Omental fat pad (tissue), 4 donors: ENCODE measurements around the gene CLDN3. TPM values are rescaled to one million over a fixed set of nuclear protein-coding genes. Genes with fewer than 3 reads are reported as not detected.

Experiments
- ATAC-seq: fragments of 150-250 bp; one replicate; pipeline ENCODE4 v1.9.1; 2016; ENCODE audit warnings: mild to moderate bottlenecking, moderate library complexity; ENCODE audit not compliant: low FRiP score
- DNase-seq: peaks from one replicate; pipeline ENCODE4 v3.0.0-alpha.2; 2019; ENCODE audit warnings: low spot score
- CTCF ChIP-seq, 3 donors: fragments of 450-650 bp; IDR thresholded peaks; one replicate each; pipeline ENCODE4 v1.5.1; 2016 to 2017; ENCODE audit warnings: antibody characterized with exemption in 3 of 3, mild to moderate bottlenecking in 3 of 3, moderate library complexity in 2 of 3
- total RNA-seq, 4 donors: library from RNA; depleted of rRNA; stranded (reverse); fragments of >200 nt; gene quantifications; one replicate each; pipeline ENCODE4 v1.1.0, GENCODE V29; 2016

The CLDN3 gene
- total RNA-seq: under 1 TPM in 1 of 4 donors, not detected in 3; 0.28 TPM

GRCh38 chr7:73770002-73770859, at the start of gene CLDN3:
CLDN3 (minus strand) TSS chr7:73770270; CDS start chr7:73770049, 221 bp downstream.
- no peak for TF ChIP-seq CTCF (IDR thresholded peaks at IDR 0.05)
- peak; percentile 14 for ATAC-seq
- no peak for DNase-seq

GRCh38 chr7:73817121-73817520, 47.1 kb upstream of the CLDN3 start:
- ATAC-seq: no peak
- no peak for TF ChIP-seq CTCF (IDR thresholded peaks at IDR 0.05)
- no peak for DNase-seq

- ATAC-seq (no peak), DNase-seq (no peak)
- TF ChIP-seq CTCF (IDR thresholded peaks at IDR 0.05): no peak
These were observed 45.4 kb upstream of the CLDN3 start for GRCh38 chr7:73815436-73815835.

- DNase-seq: no peak
These were observed 42.9 kb upstream of the CLDN3 start for GRCh38 chr7:73812996-73813395.

GRCh38 chr7:73811760-73812168, 41.7 kb upstream of the CLDN3 start:
- ATAC-seq (peak; percentile 87), DNase-seq (peak; percentile 51)
- peak in 1 of 3 donors; percentile 10 for TF ChIP-seq CTCF (IDR thresholded peaks at IDR 0.05)

More at GRCh38 chr7:73812996-73813395, 42.9 kb upstream of the CLDN3 start:
- ATAC-seq: no peak
- TF ChIP-seq CTCF (IDR thresholded peaks at IDR 0.05): no peak

GRCh38 chr7:73810998-73811360, 40.9 kb upstream of the CLDN3 start:
- no peak for DNase-seq
- TF ChIP-seq CTCF (IDR thresholded peaks at IDR 0.05): no peak
- no peak for ATAC-seq

GRCh38 chr7:73809467-73809951, 39.4 kb upstream of the CLDN3 start:
- no peak for TF ChIP-seq CTCF (IDR thresholded peaks at IDR 0.05)
- ATAC-seq: no peak

More at GRCh38 chr7:73809467-73809951, 39.4 kb upstream of the CLDN3 start:
- DNase-seq: no peak
